GM03348 (cell line): ENCODE data around the gene RPS6KA1.

Experiments
- DNase-seq: peaks from one replicate; pipeline ENCODE4 v3.0.0; 2012; ENCODE audit warnings: low spot score

Gene RPS6KA1

DNA sequence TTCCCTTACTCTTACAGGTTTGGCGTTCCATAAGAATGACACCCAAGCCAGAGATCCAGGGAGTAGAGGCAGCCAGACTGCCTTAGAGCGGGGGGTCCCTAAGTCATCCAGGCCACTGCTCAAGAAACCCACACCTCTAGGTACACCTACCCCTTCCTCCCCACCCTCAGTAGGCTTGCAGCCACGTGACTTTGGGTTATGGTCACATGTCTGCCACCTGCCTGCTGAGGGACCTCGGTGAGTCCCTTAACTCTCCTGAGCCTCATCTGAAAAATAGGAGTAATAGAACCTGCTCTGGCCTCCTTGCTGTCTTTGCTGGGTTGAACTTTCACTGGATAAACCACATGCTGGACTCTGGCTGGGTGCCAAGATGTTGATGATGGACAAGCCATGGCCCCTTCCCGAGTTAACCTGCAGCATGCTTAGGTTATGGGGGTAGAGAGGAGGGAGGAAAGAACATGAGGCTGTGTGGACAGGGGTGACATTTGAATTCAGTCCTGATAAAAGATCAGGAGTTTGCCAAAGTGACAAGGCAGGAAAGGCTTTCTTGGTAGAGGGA is 4.5 kb downstream of the RPS6KA1 start:
- DNase-seq = no peak

DNA sequence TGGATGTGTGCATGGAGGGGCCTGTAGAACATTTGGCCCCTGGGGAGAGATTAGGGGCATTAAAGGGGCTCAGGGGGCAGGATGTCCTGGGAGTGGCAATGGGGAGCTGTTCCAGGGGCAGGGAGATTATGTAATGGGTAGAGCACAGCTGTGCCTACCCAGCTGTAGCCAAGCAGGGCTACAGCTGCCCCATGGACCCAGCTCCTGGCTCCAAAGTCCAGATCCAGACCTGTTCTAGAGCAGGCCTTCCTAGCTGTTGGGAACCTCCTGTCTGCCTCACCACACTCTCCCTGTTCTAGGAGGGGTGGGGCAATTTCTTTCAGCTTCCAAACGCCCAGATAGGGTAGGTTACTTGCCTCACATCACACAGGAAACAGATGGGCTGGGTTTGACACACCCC is 5.6 kb downstream of the RPS6KA1 start:
- no peak for DNase-seq

DNA sequence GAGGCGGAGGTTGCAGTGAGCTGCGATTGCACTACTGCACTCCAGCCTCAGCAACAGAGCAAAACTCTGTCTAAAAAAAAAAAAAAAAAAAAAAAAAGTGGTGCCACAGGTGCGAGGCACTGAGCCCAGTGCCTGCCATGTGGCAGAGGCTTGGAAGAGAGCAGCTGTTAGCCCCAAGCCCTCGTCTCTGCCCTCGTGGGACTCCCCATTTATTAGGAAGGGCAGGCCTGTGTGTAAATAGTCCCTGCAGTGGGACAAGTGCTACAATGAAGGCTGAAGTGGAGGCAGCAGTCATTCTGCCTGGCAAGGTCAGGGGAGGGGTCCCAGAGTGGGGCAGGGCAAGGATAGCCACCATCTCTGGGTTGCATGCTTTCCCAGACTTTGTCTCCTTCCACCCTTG is 6.5 kb downstream of the RPS6KA1 start:
- no peak for DNase-seq

DNA sequence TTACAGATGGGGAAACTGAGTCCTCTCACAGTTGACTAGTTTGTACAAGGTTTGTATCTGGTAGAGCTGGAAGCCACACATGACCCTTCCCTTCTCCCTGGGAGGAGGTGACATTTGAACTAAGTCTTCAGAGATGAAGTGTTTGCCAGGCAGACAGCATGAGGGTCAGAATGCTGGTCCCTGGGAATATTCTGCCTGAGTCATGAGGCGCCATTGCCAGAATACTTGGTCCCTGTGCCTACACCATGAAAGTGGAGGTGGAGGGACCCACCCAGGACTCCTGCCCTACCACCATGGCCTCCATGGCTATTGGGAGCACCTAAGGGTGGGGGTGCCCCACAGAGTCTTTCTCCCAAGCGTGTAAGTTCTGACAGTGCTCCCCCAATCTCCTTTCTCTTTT is 7.0 kb downstream of the RPS6KA1 start:
- DNase-seq = no peak

DNA sequence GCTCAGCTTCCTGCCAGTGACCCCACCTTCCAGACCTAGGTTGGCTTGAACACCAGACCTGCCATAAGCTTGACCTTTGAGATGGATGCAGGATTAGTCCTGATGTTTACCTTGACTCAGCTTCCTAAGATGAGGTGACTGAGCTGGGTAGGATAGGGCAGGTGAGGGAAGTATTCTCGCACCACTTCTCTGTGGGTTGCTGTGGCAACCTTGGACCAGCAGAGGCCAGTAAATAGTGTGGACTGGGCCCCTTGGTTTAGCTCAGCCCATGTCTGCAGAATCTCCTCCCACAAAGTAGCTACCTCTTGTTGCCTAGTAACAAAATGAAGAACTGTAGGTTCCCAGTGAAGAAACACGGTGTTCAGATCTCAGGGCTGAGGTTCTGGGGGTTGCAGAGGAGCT is 8.4 kb downstream of the RPS6KA1 start:
- DNase-seq = peak; percentile 46

DNA sequence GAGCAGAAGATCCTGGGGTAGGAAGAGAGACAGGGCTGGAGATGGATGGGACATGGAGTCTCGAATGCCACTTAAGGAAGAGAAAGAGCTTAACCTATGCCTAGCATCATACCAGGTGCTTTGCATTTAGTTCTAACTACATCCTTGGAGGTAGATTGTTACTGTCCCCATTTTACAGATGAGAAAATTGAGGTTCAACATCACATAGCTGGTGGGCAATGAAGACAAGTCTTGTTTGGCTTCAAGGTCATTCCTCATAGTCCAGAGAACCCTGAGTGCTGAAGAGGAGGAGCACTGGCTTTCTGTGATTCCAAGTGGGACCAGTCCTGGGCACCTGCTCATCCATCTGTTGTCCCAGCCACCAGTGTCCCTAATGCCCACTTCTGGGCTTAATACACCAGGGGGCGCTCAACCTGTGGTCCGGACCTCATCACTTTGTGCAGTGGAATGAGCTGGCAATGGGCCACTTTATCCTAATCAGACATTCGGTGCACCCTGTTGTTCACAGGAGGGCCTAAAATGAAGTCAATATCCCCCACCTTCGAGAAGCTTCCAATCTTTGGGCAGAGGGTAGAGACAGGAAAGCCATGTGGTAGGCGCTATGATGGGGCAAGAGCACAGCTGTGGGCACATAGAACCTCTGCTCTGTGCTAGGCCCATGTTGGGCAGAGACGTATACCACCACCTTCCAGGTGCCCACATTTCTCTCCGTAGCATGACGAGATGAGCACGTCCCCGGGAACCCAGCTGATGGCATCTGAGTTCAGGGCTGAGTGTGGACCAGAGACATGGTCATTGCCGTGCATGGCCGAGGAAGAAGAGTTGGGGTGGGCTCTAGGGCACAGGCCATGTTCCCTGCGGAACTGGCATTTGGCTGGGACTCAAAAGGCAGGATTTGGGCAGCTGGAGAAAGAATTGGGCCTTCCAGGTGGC is 9.2 kb downstream of the RPS6KA1 start:
- DNase-seq = peak; percentile 71

DNA sequence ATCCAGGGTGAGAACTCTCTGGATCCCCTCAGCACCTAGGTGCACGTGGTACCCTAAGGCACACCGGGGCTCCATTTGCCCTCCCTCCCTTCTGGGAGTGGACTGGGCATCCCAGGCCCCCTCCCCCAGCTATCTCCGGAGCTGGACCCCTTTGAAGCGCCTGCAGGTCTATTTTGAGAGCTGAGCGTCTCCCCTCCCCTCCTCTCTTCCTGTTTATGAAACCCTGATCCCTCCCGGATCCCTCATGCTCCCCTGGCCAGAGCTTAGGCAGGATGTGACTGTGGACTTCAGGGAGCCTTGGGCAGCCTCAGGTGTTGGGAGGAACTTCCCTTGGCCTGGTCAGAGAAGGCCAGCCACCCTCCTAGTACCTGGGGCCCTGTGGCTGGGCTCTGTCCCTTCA is 10.2 kb downstream of the RPS6KA1 start:
- DNase-seq = no peak

DNA sequence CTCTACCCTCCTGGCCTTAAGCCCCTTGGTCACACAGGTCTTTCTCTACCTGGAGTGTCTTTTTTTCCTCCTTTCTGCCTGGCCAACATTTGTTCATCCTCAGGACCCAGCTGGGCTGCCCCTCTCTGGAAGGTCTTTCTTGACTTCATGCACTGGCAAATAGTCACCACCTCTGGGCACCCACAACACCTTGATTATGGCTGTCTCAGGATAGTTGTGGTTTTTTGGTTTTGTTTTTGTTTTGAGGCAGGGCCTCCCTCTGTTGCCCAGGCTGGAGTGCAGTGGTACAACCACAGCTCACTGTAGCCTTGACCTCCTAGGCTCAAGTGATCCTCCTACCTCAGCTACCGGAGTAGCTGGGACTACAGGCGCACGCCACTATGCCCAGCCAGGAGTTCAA is 10.8 kb downstream of the RPS6KA1 start:
- DNase-seq = no peak

DNA sequence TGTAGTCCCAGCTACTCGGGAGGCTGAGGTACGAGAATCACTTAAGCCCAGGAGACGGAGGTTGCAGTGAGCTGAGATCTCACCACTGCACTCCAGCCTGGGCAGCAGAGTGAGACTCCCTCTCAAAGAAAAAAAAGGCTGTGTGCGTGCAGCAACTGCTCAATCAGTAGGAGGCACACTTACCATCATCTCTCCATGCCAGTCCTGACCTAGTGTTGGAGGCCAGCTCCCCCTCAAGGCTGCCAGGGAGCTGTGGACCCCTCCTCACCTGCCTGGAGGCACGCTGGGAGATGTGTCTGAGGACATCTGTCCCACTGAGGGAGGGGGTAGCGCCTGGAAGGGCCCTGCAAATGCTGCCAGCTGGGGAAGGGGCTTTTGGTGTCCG is 11.9 kb downstream of the RPS6KA1 start:
- no peak for DNase-seq

DNA sequence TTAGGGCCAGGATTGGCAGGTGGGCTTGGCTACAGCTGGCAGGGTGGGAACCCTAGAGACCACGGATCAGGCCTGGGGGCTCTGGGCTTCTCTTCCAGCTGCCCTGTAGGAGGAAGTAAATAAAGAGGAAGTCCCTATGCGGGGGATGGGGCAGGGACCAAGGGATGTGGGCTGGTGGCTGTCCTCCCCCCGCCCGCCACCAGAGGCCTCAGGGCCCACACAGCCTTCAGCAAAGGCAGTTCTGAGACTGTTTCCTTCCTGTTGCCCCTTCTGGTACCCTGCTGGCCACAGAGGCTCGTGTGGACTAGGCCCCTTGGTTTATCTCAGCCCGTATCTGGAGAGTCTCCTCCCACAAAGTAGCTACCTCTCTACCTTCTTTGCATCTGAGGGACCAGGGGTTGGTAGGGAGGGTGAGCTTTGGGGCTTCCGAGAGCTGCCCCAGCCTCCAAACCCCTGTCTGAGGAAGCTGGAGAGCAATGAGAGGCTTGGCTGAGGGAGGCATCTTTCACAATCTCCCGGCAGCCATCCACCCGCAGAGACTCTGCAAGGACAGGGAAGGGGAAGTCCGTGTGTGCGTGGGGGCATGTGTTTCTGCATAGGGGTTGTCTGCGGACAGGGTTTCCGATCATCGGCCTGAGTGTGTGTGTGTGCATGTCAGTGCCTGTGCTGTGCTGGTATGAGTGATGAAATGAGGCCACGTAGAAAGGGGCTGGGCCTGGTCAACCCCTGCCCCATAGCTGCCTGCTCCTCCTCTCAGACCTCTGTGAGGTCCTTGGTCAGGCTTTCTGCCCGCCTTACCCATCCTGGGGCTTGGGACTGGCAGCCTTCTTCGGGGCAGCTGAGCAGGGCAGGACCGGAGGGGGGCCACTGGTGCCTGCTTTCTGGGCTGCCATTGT is 12.5 kb downstream of the RPS6KA1 start:
- peak; percentile 66 for DNase-seq

DNA sequence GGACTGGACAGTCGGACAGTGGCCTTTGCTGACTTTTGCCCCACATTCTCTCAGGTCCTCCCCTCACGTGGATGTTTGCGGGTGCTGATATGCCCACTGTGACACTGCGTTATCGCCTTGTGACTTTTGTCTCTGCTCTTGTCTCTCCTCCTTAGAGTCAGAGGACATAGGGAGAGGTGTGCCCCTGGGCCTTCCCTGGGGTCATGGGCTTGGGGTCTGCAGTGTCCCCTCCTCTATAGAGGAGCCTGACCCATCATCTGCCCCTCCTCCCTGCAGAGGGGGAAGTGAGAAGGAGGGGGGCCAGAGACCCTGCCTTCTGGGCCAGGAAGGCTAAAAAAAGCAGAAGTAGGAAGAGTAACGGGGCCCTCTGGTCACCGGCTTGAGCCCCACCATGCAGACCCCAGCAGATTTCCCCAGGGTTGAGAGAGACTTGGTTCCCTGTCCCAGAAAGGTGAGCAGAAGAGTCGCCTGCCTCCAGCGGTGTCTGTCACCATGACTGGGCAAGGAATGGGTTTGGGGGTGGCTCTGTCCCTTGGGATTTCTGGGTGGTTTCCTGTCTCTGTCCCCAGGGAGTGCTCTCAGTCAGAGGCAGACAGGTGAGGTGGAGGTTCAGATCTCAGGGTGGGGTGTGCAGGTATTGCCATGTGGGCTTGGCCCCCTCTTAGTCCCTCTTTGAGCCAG is 13.3 kb downstream of the RPS6KA1 start:
- no peak for DNase-seq

DNA sequence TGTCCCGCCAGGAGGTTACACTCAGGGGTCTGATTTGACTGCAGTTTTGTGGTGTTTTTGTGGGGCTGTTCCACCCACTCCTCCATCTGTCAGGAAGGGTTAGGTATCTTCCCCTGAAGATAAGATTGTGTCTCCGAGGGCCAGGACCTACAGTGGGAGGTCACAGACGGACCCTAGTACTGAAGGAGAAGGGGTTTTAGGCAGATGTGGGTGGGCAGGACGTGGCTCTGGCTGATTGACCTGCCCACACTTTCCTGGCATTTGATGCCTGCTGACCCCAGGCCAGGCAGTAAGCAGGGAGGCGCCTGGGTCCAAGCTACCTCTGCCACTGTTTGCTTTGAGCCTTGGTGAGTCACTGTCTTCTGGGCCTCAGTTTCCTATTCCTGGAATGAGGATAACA is 13.9 kb downstream of the RPS6KA1 start:
- no peak for DNase-seq

DNA sequence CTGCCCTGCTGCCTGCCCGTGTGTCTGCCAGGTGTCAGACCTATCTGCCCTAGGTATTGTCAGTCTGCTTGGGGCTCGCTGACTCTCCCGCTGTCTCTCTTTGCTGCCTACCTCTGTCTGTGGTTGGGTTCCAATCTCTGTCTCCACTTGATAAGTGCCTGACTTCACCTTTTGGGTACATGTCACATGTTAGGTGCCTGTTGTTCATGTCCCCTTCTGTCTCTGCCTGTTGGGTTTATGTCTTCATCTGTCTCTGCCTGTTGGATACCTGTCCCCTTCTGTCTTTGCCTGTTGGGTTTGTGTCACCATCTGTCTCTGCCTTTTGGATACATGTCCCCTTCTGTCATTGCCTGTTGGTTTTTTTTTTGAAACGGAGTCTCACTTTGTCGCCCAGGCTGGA is 14.6 kb downstream of the RPS6KA1 start:
- no peak for DNase-seq

DNA sequence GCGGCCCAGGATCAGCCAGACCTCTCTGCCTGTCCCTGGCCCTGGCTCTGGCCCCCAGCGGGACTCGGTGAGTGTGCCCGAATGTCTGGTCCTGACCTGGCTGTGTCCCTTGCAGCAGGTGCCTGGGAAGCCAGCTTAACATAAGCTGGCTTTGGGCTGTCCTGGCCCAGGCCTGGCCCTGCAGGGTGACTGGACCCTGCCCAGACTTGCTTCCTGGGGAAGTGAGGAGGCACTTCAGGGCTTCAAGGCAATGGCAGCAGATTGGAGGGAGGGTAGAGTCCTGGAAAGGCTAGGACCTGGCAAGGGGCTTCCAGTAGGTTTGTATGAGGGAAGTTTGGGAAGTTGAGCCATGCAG is 16.4 kb downstream of the RPS6KA1 start:
- no peak for DNase-seq

DNA sequence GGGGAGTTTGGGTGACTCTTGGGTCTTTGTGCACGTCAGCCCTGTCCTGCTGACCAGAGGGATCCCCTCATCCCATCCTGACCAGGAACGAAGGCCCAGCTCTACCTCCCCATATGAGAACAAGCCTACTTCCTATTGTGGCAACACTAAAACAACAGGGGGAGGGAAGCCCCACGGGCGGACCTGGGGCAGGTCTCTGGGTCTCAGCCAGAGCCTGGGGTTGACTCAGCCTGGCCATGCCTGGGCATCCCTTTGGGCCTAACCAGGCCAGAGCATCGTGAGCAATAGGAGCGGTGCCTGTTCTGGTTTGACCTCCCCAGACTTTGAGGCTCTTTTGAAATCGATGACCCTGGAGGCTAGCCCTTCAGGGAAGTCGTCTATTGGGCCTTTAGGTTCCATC is 16.8 kb downstream of the RPS6KA1 start:
- DNase-seq = no peak

DNA sequence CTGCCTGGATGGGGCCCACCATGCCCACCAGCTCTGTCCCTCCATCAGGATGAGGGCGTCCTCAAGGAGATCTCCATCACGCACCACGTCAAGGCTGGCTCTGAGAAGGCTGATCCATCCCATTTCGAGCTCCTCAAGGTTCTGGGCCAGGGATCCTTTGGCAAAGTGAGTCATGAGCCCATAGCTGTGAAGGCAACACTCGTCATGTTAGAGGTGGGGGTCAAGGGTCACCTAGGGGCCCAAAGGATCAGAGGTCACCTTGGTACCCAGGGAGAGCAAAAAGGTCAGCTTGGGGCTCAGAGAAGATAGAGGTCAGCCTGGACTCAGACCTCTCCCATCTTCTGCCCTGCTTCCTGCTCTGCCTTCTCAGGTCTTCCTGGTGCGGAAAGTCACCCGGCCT is 17.3 kb downstream of the RPS6KA1 start:
- no peak for DNase-seq

DNA sequence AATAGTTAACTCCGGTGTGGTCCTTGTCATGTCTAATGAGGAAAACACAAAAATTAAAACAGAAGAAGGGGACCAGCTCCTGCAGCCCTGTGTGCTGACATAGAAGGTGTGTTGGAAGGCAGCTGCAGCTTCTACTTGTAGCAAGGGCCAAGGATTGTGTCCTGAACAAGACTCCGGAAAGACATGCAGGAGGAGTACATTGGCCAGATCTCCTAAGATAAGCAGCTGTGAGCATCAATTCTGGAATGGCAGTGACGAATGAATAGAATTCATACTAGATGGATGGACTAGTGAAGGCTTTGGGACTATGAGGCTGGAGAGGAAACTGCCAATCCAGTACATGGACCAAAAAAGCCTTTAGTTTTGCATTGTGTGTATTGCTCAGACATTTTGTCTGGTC is 19.3 kb downstream of the RPS6KA1 start:
- DNase-seq = no peak

DNA sequence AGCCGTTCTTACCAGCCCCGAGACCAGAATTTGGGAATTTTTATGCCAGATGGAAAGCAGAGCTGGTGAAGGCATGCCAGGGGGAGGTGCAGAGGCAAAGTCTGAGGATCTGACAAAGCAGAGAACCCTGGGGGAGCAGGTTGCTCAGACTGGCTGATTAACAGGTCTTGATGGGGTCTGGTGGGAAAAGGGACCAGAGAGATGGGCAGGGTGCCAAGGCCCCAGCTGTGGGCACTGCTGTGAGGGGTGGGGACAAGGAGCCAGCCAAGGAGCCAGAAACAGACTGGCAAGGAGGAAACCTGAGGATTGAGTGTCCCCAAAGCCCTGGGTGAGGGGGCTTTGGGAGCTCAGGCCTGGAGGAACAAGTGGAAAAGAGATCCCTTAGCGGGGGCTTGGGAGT is 21.4 kb downstream of the RPS6KA1 start:
- DNase-seq = no peak

DNA sequence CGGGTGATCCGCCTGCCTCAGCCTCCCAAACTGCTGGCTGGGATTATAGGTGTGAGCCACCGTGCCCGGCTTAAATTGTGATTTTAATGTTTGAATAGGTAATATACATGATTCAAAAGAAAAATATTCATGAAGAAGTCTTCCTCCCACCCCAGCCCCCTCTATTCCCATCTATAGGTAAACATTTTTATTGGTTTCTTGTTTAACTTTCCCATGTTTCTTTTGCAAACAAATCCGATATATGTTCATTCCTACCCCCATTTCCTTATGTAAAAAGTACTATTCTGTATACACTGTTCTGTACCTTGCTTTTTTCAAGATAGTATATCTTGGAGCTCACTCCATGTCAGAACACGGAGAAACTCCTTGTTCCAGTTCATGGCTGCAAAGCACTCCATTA is 23.2 kb downstream of the RPS6KA1 start:
- no peak for DNase-seq

DNA sequence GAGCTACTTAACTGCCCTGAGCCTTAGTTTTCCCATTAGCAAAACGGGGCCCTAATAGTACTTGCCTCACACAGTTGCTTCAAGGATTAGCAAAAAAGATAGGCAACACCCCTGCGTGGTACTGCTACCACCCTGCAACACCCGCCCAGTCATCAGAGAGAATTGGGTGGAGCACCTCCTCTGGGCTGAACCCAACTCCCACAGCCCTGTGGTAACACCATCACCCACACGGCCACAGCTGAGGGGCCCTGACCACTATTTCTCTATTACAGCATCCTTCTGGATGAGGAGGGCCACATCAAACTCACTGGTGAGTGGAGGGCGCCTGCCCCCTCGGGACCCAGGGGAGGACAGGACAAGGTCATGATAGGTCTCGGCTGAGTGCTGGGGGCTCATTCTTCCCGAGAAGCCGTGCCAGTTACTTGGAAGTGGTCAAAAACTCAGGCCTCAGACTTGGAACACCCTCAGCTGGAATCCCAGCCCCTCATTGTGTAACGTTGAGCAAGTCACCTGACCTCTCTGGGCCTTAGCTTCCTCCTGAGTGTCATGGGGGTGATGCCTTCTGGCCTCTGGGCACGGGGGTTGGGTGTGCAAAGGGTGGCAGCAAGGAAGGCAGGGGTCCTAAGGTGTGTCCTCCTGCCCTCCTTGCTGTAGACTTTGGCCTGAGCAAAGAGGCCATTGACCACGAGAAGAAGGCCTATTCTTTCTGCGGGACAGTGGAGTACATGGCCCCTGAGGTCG is 24.6 kb downstream of the RPS6KA1 start:
- DNase-seq = no peak

DNA sequence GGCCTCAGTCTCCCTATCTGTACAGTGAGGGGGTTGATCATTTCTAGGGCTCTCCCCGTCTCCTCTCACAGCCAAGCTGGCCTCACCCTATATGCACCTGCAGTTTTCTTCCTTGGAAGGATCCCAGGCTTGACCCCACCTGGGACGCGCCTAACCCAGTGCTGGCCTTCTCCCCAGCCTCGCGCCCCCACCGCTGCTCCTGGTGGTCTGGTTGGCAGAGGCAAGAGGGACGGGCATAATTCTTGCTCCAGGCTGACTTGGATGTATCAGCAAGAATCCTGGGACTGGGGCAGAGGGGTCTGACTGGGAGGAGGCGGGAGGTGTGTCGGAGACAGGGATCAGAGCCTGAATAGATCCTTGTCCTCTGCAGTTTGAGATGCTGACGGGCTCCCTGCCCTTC is 25.2 kb downstream of the RPS6KA1 start:
- no peak for DNase-seq

DNA sequence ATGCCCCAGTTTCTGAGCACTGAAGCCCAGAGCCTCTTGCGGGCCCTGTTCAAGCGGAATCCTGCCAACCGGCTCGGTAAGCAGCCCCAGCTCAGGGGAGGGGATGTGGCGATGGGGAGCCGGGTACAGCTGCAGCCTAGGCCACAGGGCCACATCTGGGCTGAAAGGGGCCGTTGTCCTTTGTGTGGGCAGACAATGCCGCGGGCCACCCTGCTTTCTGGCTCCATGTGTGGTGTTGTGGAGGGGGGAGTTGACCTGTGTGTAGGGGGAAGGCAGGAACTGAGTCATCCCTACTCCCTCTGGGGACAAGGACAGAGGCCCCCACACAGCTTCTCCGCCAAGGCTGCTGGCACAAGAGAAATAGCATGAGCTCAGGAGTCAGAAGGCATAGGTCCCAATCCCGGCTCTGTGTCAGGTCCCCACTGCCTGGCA is 26.0 kb downstream of the RPS6KA1 start:
- no peak for DNase-seq
